Measurements from ENCODE around the gene LIPG.

DNA sequence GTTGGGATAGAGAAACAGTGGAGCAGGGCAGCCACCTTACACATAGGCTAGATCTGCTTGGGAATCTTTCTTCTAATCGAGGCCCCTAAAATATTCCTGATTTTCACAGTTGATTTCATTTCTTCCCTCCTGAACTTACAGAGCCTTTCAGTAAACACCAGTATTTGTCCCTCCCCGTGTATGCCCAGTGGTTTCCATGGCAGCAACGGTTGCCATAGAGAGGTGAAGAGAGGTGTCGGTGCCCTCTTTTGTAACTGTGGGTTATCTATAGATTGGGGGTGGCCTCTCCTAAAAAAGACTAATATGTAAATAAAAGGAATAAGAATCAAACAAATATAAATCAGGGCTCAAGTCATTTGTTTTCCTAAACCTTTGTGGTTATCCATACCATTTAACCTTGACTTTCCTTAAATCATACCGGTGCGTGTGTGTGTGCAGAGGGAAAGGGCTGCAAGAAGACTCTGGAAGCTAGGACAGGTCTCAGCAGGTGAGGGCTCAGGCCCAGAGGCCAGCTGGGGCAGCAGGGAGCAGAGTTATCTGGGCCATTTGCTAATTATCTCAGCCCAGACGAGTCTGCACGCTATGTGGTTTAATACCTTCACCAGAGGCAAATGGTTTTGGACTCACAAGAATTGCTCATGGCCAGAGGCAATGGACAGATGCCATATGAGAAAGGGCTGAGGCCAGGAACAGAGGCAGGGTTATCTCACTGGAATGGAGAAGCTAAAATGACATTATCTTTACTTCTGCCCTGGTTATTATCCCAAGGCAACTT, 35.5 kb downstream of the LIPG start:
- TF ChIP-seq, protein P1, sequence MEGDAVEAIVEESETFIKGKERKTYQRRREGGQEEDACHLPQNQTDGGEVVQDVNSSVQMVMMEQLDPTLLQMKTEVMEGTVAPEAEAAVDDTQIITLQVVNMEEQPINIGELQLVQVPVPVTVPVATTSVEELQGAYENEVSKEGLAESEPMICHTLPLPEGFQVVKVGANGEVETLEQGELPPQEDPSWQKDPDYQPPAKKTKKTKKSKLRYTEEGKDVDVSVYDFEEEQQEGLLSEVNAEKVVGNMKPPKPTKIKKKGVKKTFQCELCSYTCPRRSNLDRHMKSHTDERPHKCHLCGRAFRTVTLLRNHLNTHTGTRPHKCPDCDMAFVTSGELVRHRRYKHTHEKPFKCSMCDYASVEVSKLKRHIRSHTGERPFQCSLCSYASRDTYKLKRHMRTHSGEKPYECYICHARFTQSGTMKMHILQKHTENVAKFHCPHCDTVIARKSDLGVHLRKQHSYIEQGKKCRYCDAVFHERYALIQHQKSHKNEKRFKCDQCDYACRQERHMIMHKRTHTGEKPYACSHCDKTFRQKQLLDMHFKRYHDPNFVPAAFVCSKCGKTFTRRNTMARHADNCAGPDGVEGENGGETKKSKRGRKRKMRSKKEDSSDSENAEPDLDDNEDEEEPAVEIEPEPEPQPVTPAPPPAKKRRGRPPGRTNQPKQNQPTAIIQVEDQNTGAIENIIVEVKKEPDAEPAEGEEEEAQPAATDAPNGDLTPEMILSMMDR (IDR thresholded peaks at IDR 0.05 in 8 of 11, conservative IDR thresholded peaks at IDR 0.05 in 3 of 11) = no peak
- no peak for TF ChIP-seq POLR2AphosphoS5 (IDR thresholded peaks at IDR 0.05)
